EL (cell line): ENCODE measurements around the gene LSM7.

Source experiments
- DNase-seq: peaks from one replicate; pipeline ENCODE4 v3.0.0-alpha.2; 2016

Gene LSM7

DNA sequence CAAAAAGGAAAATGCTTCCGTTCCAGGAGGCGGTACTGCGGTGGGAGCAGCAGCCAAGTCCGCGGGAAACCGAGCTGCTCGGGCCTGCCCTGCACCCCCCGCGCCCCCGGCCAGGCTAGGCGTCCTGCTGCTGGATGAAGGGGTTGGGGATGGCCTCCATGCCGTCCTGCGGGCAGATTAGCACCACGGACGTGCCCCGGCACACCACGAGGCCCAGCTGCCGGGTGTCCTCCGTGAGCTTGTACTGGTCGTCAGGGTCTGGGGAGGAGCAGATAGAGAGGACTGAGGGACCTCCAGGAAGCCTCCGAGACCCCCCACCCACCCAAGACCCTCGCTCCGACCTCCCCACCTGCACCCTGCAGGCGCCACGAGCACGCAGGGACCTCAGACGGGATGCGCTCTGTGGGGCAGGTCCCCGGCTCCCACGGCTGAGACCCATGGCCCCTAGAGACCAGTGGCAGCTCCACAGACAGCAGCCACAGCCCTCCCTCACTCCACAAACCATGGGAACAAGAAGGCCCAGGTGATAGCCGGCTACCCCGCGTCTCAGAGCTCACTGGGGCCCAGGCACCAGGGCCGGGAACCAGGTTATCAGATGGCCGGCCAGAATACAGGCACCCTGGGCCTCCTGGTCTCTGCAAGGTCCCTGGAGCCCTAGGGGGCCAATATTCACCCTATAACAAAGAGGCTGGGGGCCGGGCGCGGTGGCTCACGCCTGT, 6.7 kb downstream of the LSM7 start:
- no peak for DNase-seq

GRCh38 chr19:2320939-2321338, 7.4 kb downstream of the LSM7 start:
- DNase-seq = no peak

DNA sequence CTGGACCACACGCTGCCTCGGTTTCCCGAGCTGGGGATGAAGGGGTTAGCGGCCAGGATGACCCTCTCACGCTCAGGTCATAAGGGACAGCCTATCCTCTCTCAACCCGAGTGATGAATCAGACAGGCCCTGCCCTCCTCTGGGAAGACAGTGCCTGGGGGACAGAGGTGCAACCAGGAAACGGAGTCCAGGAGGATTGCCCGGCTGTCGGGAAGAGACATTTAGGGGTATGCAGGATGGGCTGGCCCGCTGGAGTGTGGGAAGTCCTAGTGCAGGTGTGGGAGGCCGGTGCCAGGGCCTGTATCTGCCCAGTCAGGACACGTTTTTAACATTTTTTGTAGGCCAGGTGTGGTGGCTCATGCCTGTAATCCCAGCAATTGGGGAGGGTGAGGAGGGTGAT, 8.3 kb downstream of the LSM7 start:
- no peak for DNase-seq

- DNase-seq = no peak
Measured at GRCh38 chr19:2319551-2319950, 8.8 kb downstream of the LSM7 start.

DNA sequence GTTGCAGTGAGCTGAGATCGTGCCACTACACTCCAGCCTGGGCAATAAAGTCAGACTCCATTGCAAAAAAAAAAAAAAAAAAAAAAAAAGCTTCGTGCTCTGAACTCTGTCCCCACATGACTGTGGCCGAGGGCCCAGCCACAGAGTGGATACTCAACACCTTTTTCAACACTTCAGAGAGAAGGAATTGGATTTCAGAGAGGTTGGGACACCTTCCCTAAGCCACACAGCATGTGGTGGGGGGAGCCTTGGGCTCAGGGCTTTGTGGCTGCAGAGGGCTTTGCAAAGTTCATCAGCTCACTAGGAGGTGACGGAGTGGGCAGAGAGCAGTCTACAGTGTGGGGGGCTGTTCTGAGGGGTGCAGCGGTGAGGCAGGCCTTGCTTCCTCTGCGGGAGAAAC, 9.5 kb downstream of the LSM7 start:
- no peak for DNase-seq

GRCh38 chr19:2317756-2318155, 10.6 kb downstream of the LSM7 start:
- DNase-seq = no peak

GRCh38 chr19:2317300-2317699, 11.1 kb downstream of the LSM7 start:
- DNase-seq = no peak

DNA sequence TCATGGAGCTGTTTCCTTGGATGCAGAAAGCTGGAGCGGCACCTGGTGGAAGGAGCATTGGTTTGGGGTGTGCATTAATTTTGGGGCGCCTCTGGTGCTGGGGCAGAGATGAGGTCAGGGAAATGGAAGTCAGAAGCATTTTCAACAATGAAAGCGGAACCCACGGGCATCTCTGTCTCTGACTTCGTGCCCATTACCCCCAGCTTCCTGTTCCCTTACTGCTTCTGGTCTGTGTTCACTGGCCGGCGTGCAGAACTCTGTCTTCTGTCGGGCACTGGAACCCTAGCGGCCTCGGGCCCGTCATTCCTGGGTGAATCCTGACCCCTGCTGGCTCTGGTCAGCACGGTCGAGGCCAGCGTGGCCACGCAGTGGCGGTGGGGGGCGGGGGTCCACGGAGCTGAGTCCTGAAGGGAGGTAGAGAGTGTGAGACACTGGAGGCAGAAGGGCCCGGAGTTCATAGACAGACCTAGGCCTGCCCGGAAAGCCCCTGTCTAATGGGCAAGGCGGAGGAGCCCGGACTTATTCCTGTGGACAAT, 12.5 kb downstream of the LSM7 start:
- DNase-seq = peak; percentile 65

GRCh38 chr19:2315121-2315817, 13.1 kb downstream of the LSM7 start:
- no peak for DNase-seq

- DNase-seq = no peak
Measured at GRCh38 chr19:2312820-2313501, 15.4 kb downstream of the LSM7 start.

- no peak for DNase-seq
Measured at GRCh38 chr19:2311093-2311492, 17.3 kb downstream of the LSM7 start.

- DNase-seq = peak; percentile 52
Measured at GRCh38 chr19:2309734-2310362, 18.5 kb downstream of the LSM7 start.

- DNase-seq = no peak
Measured at GRCh38 chr19:2308114-2308556, 20.3 kb downstream of the LSM7 start, which contains the start of gene LINGO3. Gene LINGO3, minus strand, starts transcription at chr19:2308154. Its CDS starts 16,378 bp downstream, at chr19:2291776.

GRCh38 chr19:2307518-2308012, 20.8 kb downstream of the LSM7 start:
- no peak for DNase-seq

DNA sequence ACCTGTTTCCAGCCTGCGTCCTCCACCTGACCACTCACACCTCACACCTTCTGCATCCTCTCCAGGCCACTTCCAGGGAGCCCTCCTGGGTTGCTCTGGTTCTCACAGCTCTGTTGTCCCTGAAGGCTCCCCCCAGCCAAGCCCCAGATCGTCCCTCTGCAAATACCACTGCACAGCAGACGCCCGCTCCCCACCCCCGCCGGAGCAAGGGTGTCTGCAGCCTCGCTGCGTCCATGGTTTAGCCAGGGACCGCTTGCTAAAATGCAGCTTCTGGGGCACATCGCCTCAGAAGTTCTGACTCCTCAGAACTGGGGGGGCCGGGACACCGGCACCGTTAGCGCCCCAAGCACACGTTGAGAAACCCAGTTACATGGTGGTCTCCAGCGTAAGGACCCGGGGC, 21.4 kb downstream of the LSM7 start:
- DNase-seq = no peak

- DNase-seq = no peak
Measured at GRCh38 chr19:2306281-2306806, 22.0 kb downstream of the LSM7 start.

DNA sequence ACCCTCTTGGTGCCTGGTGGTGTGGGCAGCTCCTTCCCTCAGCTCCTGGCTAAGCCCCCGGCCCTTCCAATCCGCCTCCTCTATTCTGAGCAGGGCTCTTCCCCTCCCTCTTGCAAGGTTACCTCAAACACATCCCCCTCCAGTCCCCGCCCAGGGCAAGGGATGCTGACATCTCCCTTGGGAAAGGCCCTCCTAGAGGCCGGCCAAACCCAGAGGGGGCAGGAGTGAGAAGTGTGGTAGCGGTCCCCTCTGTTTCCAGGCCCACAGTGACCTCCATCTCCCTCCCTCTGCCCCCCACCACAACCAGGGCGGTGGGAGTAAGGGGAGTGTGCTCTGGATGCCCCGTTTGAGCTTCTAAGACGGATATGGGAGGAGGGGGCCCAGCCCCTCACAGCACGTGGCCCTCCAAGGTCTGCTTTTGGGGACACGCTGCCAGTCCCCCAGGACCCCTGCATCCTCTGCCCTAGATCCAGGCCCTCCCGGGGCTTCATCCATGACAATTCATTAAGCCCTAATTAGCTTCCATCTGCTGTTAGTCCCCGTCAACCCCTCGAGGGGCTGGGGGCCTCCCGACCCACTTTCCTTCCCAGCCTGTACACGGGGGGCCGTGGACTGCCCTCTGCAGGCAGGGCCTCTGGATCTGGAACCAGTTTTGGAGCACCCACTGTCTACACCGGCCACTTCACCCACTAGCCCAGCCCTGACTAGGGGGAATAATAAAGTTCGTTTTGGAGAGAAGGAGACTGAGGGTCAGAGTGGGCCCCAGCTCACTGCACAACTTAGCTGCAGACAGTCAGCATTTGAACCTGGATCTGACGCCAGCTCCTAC, 22.7 kb downstream of the LSM7 start:
- DNase-seq = no peak

DNA sequence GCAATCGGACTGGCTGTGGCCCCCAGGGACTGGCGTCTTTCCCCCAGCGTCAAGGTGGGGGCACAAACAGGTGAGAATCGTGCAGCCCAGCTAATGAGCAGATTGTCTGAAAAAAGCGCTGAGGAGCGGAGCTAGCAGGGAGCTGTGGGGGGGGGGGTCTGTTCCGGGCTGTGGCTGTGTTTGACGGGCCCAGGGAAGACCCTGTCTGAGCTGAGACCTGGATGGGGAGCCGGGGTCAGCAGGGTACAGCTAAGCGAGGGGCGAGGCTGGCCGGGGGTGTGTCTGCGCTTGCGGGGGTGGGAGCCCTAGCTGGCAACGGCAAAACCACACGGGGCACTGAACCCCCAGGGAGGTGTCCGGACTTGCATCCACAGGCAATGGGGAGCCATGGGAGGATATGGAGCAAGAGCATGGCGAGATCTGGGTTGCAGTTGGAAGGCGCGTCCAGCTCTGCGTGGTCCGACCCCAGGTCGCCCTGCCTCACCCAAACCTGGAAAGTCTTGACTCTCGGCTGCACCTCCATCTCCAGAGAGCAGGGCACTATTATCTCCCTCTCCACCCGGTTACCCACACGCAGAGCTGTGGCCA, 25.1 kb downstream of the LSM7 start:
- DNase-seq = no peak

DNA sequence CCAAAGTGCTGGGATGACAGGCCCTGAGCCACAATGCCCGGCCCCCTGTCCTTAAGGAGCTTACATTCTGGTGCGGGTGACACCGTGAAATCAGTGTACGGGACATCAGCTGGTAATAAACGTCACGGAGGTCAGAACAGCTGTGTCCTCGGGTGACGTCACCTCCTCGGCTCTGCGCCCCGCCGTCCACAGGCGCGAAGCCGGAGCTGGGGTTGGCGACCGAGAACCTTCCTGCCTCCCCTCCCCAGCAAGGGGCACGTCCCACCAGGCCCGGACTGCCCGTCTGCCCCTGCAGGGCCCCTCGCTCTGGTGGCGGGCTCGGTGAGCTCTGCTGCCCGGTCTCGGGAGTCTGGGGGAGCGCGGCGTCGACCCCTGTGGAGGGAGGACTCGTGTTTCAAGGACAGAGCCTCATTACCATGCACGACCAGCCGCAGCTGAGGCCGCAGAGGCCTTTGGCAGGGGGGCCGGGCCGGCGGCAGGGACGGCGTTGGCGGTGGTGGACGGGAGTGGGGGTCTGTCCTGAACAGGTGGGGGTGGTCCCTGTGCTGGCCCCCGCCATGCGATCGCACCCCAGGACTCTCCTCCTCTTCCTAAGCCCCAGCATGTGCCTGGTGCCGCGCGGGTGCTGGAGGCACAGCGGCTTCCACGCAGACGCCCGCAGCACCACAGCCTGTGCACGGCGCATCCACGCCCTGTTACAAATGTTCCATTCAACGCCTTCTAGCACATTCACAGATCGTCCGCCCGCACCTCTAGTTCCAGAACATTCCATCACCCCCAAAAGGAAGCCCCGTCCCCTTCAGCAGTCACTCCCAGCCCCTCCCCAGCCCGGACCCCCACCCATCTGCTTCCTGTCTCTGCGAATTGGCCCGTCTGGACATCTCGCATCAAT, 25.8 kb downstream of the LSM7 start:
- DNase-seq = peak; percentile 29

GRCh38 chr19:2300533-2300932, 27.9 kb downstream of the LSM7 start:
- DNase-seq = no peak
